Stomach (tissue), 4 donors: ENCODE results near the gene KIF1A.

Experiments
- EP300 ChIP-seq: sonication (generic); formaldehyde crosslinking; IDR thresholded peaks from one replicate; pipeline ENCODE4 v1.6.1; 2017; ENCODE audit warnings: antibody characterized with exemption
- POLR2A ChIP-seq, 4 donors: fragments of 450-650 bp; IDR thresholded peaks; one replicate each; pipeline ENCODE4 v1.6.1; 2016; ENCODE audit warnings: antibody characterized with exemption in 4 of 4, control low read depth in 2 of 4, mild to moderate bottlenecking in 1 of 4, moderate library complexity in 1 of 4
- TF ChIP-seq, protein P1 (sequence below), 7 experiments: fragments of 450-650 bp in 4 of 7; fragments of 200-600 bp in 3 of 7; sonication (generic) in 3 of 7; IDR thresholded peaks; one replicate each; pipeline ENCODE4 v1.5.1; 2016 to 2019; ENCODE audit warnings: antibody characterized with exemption in 7 of 7, control low read depth in 2 of 7, mild to moderate bottlenecking in 1 of 7

DNA sequence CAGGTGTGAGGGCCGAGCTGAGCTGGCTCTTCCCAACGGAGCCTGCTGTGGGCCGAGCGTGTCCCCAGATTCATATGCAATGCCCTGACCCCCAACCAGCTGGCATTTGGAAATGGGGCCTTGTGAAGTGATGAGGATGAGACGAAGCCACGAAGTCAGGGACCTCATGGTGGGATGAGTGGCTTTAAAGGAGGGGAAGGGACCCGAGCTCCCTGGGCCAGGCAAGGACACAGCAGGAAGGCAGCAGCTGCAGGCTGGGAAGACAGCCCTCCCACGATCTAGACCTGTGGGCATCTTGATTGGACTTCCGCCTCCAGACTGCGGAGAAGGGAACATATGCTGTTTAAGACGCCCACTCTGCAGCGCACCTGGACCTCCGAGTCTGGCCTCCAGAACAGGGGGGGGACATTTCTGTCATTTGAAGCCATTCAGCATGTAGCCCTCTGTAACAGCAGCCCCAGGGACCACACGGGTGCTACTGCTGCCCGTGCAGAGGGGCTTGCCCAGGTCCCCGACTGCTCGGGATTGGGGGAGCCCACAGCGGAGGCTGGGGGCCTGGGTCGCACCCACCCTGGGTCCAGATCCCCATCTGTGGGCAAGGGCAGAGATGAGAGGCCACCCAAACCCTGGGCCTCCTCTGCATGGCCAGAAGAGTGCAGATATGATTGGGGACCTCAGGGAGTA lies 27.2 kb downstream of the KIF1A start:
- TF ChIP-seq, protein P1, sequence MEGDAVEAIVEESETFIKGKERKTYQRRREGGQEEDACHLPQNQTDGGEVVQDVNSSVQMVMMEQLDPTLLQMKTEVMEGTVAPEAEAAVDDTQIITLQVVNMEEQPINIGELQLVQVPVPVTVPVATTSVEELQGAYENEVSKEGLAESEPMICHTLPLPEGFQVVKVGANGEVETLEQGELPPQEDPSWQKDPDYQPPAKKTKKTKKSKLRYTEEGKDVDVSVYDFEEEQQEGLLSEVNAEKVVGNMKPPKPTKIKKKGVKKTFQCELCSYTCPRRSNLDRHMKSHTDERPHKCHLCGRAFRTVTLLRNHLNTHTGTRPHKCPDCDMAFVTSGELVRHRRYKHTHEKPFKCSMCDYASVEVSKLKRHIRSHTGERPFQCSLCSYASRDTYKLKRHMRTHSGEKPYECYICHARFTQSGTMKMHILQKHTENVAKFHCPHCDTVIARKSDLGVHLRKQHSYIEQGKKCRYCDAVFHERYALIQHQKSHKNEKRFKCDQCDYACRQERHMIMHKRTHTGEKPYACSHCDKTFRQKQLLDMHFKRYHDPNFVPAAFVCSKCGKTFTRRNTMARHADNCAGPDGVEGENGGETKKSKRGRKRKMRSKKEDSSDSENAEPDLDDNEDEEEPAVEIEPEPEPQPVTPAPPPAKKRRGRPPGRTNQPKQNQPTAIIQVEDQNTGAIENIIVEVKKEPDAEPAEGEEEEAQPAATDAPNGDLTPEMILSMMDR (IDR thresholded peaks at IDR 0.05), result no peak
- TF ChIP-seq EP300 (no peak), POLR2A (IDR thresholded peaks at IDR 0.05) (no peak)
